ENCODE measurements around the gene RCCD1.

- TF ChIP-seq CTCF (IDR thresholded peaks at IDR 0.05; ENCODE audit: low read depth, low read length, poor library complexity, severe bottlenecking) = no peak
- no peak for TF ChIP-seq EZH2phosphoT487 (IDR thresholded peaks at IDR 0.05; ENCODE audit: borderline replicate concordance, low read length)
Observed at GRCh38 chr15:90918034-90918788, 36.5 kb upstream of the RCCD1 start.

Data from DOHH2 (cell line).